HepG2 (cell line): ENCODE results near the gene RNLS. TPM values are rescaled to one million over a fixed set of nuclear protein-coding genes. Genes with fewer than 3 reads are reported as not detected.

Experiments used
- ATAC-seq: fragments of 200-7000 bp; cut with Tn5 transposase; 3 replicates; pipeline ENCODE4 v1.9.1; 2020; ENCODE audit warnings: mild to moderate bottlenecking, moderate library complexity
- BruUV-seq: library from RNA; stranded (reverse); fragments of 400-500 nt; replicated peaks from 2 replicates; lab custom pipeline; 2021; lab: Mats Ljungman, UMichigan
- CTCF ChIA-PET: fragments of 300-600 bp; formaldehyde crosslinking; extraction: SDS; loops from one replicate; lab custom pipeline; 2021; ENCODE audit warnings: low total read pairs, inconsistent platforms, low intra/inter-chr PET ratio; lab: Yijun Ruan, JAX
- POLR2A ChIA-PET: fragments of 350-600 bp; sonication (Branson Sonifier 250); formaldehyde crosslinking; loops from one replicate; lab custom pipeline; 2020; ENCODE audit warnings: antibody characterized with exemption, inconsistent platforms; lab: Yijun Ruan, JAX
- DNase-seq: peaks from one replicate; pipeline ENCODE4 v3.0.0-alpha.2; 2015; ENCODE audit warnings: low spot score
- FAIRE-seq: peaks from 3 replicates; lab custom pipeline; 2011; peaks lifted over from hg19 to GRCh38; lab: Jason Lieb, UNC
- H2AFZ ChIP-seq: one replicate; pipeline ENCODE4 v1.6.1; 2011; ENCODE audit warnings: low read length, inconsistent platforms
- H3K27ac ChIP-seq: fragments of 300-600 bp; 3 replicates; pipeline ENCODE4 v1.8.0; 2011; ENCODE audit warnings: mixed run types, mild to moderate bottlenecking, mixed read lengths, low read length, inconsistent platforms; ENCODE audit not compliant: insufficient read depth; ENCODE audit errors: extremely low read length
- H3K27me3 ChIP-seq, 2 experiments: fragments of 200-600 bp in 1 of 2; 2 replicates in 1 of 2; 3 replicates in 1 of 2; pipeline versions ENCODE4 v1.6.0 to v1.8.0; 2011; ENCODE audit warnings: low read length in 2 of 2, mild to moderate bottlenecking in 2 of 2, moderate library complexity in 2 of 2, inconsistent platforms in 1 of 2; ENCODE audit not compliant: insufficient read depth in 2 of 2, control insufficient read depth in 1 of 2
- H3K36me3 ChIP-seq, 2 experiments: fragments of 200-600 bp in 1 of 2; replicated peaks in 1 of 2; 2 replicates in 1 of 2; 3 replicates in 1 of 2; pipeline versions ENCODE4 v1.5.1 to v1.8.0; 2011; ENCODE audit warnings: low read length in 2 of 2, inconsistent platforms in 1 of 2; ENCODE audit not compliant: insufficient read depth in 2 of 2, control insufficient read depth in 1 of 2
- H3K4me1 ChIP-seq: 2 replicates; pipeline ENCODE4 v1.5.1; 2012; ENCODE audit warnings: low read length, inconsistent platforms; ENCODE audit not compliant: insufficient read depth
- H3K4me2 ChIP-seq: 2 replicates; pipeline ENCODE4 v1.6.0; 2011; ENCODE audit warnings: low read depth, low read length, inconsistent platforms
- H3K4me3 ChIP-seq, 3 experiments: fragments of 200-600 bp in 1 of 3; sonication (generic), shearing (Covaris generic) in 1 of 3; replicated peaks in 1 of 3; 2 replicates each; pipeline ENCODE4 v1.5.1; 2011 to 2016; ENCODE audit warnings: low read length in 3 of 3, inconsistent platforms in 2 of 3, low read depth in 2 of 3, mild to moderate bottlenecking in 2 of 3, control low read depth in 1 of 3, mixed read lengths in 1 of 3; ENCODE audit not compliant: insufficient read depth in 1 of 3
- H3K79me2 ChIP-seq: one replicate; pipeline ENCODE4 v1.6.1; 2011; ENCODE audit warnings: low read length, inconsistent platforms; ENCODE audit not compliant: insufficient read depth
- H3K9ac ChIP-seq: 2 replicates; pipeline ENCODE4 v1.6.0; 2011; ENCODE audit warnings: mild to moderate bottlenecking, low read depth, low read length, inconsistent platforms; ENCODE audit not compliant: insufficient read depth
- H3K9me3 ChIP-seq: 2 replicates; pipeline ENCODE4 v1.5.1; 2012; ENCODE audit warnings: mild to moderate bottlenecking, low read length
- H4K20me1 ChIP-seq: 2 replicates; pipeline ENCODE4 v1.6.0; 2011; ENCODE audit warnings: inconsistent platforms, mild to moderate bottlenecking, low read length, moderate library complexity; ENCODE audit not compliant: insufficient read depth
- ESRRA ChIP-seq: sonication (generic); formaldehyde crosslinking; IDR thresholded peaks from 2 replicates; pipeline ENCODE4 v1.5.1; 2020; ENCODE audit warnings: mild to moderate bottlenecking, low read depth, missing genetic modification reagents
- HNRNPK ChIP-seq: fragments of 200-400 bp; formaldehyde crosslinking; IDR thresholded peaks from 2 replicates; pipeline ENCODE4 v1.6.1; 2018; ENCODE audit warnings: low read length, low read depth, moderate library complexity, mild to moderate bottlenecking; ENCODE audit not compliant: poor library complexity, severe bottlenecking
- HOXA7 ChIP-seq: sonication (generic); formaldehyde crosslinking; IDR thresholded peaks from 2 replicates; pipeline ENCODE4 v1.8.1; 2022; ENCODE audit warnings: mild to moderate bottlenecking, missing genetic modification reagents, moderate library complexity
- PAF1 ChIP-seq: IDR thresholded peaks from 2 replicates; pipeline ENCODE4 v1.6.1; 2016; ENCODE audit warnings: missing genetic modification reagents, missing compliant biosample characterization
- REPIN1 ChIP-seq: sonication (generic); formaldehyde crosslinking; IDR thresholded peaks from 2 replicates; pipeline ENCODE4 v1.8.0; 2022; ENCODE audit warnings: missing genetic modification reagents, low read depth, mild to moderate bottlenecking, borderline replicate concordance
- RXRA ChIP-seq: sonication (generic); formaldehyde crosslinking; IDR thresholded peaks from 2 replicates; pipeline ENCODE4 v1.5.1; 2020; ENCODE audit warnings: missing genetic modification reagents
- XBP1 ChIP-seq: sonication (generic); formaldehyde crosslinking; IDR thresholded peaks from 2 replicates; pipeline ENCODE4 v1.5.0; 2020; ENCODE audit warnings: missing genetic modification reagents
- ZNF431 ChIP-seq: sonication (generic); formaldehyde crosslinking; IDR thresholded peaks from 2 replicates; pipeline ENCODE4 v1.9.0; 2022; ENCODE audit warnings: missing genetic modification reagents, low read depth, mild to moderate bottlenecking, borderline replicate concordance
- ZNF780A ChIP-seq: sonication (generic); formaldehyde crosslinking; IDR thresholded peaks from 2 replicates; pipeline ENCODE4 v1.8.0; 2022; ENCODE audit warnings: mild to moderate bottlenecking, missing genetic modification reagents, moderate library complexity
- WGBS: methylation state at CpG from one replicate; pipeline ENCODE4 v1.1.6; 2017; ENCODE audit warnings: low lambda C conversion rate; 5-methylcytosine and 5-hydroxymethylcytosine counted together
- in situ Hi-C: cut with HindIII; loops from 2 replicates; pipeline ENCODE4 v1.10.0; 2017; ENCODE audit warnings: low pct_unique_long_range_greater_than_20kb; ENCODE audit not compliant: extremely low pct_ligation_motif_present
- intact Hi-C: fragments of 100-400 bp; cut with micrococcal nuclease; formaldehyde crosslinking; loops from one replicate; pipeline ENCODE4 v1.10.0; 2022; ENCODE audit not compliant: unreplicated experiment
- polyA plus RNA-seq, 8 experiments: library from polyadenylated mRNA; depleted of rRNA in 3 of 8; stranded (reverse) in 7 of 8; unstranded in 1 of 8; fragments of >200 nt; fragmentation: Illumina TruSeq in 4 of 8; extraction: Trizol in 4 of 8; gene quantifications; 2 replicates each; pipeline versions ENCODE4 v1.2.1 to v1.2.3, GENCODE V29; 2011 to 2016; ENCODE audit warnings: low read depth in 4 of 8, missing spikeins in 1 of 8, mixed read lengths in 1 of 8; ENCODE audit not compliant: insufficient read depth in 1 of 8
- total RNA-seq, 5 experiments: library from RNA; depleted of rRNA; stranded (reverse); fragments of >200 nt; fragmentation: Illumina TruSeq; extraction: Trizol; gene quantifications; 2 replicates each; pipeline ENCODE4 v1.2.3, GENCODE V29; 2016; ENCODE audit warnings: low read depth in 1 of 5
- TF ChIP-seq, protein P1 (sequence below): sonication (generic); formaldehyde crosslinking; IDR thresholded peaks from 2 replicates; pipeline ENCODE4 v1.4.0; 2020; ENCODE audit warnings: mild to moderate bottlenecking, missing genetic modification reagents
- TF ChIP-seq, protein P2 (sequence below): sonication (generic); formaldehyde crosslinking; IDR thresholded peaks from 2 replicates; pipeline ENCODE4 v1.5.0; 2020; ENCODE audit warnings: missing genetic modification reagents
- TF ChIP-seq, protein P3 (sequence below): fragments of 450-650 bp; IDR thresholded peaks from 2 replicates; pipeline ENCODE4 v1.6.1; 2017
- TF ChIP-seq, protein P4 (sequence below): sonication (generic); formaldehyde crosslinking; IDR thresholded peaks from 2 replicates; pipeline ENCODE4 v1.4.0; 2020; ENCODE audit warnings: missing genetic modification reagents

RNLS gene
- total and polyA plus RNA-seq, 2 of the 13 experiments (the other 11 are each of a cell fraction or from before 2014, with no cell fraction given) = not detected

DNA sequence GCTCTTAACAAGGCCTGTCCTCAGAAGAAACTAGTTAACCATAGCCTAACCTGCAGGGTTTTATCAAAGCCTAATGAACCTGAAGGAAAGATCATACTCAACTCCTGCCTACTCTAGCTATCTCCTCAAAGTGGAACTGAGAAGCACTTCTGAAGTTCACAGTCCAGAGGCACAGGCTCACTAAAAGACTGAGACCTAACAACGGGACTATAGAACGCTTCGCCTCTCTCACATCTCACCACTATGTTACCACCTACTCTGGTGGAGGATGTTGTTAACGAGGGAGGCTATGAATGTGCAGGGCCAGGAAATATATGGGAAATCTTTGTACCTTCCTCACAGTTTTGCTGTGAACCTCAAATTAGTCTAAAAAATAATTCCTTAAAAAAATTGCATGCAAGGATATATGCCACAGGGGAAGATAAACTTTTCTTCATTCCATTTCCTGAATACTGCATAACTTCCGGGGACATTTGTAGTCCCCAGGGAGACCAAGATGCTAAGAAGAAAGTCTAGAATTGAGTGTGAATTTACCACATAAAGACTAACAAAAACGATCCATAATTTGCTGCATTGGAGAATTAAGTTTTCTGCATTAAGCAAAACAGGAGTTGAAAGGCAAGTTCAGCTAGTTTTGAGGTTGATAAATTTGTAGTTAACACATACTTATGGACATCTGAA is 25.1 kb upstream of the RNLS start:
- no TSS peak for BruUV-seq
- intact Hi-C loops = no loop called here
- Histone ChIP-seq H3K9ac (no peak overlapping the region), H3K36me3 (no peaks in the 10 kb centered on the region), H3K27me3 (no peaks in the 10 kb centered on the region), H3K4me2 (no peak overlapping the region), H4K20me1 (no peaks in the 10 kb centered on the region), H3K4me1 (no peaks in the 10 kb centered on the region), H2AFZ (no peak overlapping the region), H3K9me3 (no peaks in the 10 kb centered on the region), H3K27ac (no peak overlapping the region), H3K4me3 (no peak overlapping the region), H3K79me2 (no peaks in the 10 kb centered on the region)
- ChIA-PET CTCF (no interaction called here), POLR2A (no interaction called here)
- WGBS = 0% methylated on average over 6 of the region's 6 CpGs
- in situ Hi-C loops = no loop called here
- no peak for DNase-seq
- ATAC-seq = no peak
- TF ChIP-seq ZNF431 (CRISPR knock-in tag) (no peak), ZNF780A (CRISPR knock-in tag) (no peak), PAF1 (CRISPR knock-in tag) (no peak), REPIN1 (CRISPR knock-in tag) (no peak), XBP1 (CRISPR knock-in tag) (no peak), ESRRA (CRISPR knock-in tag) (no peak), RXRA (CRISPR knock-in tag) (no peak), HNRNPK (no peak), HOXA7 (CRISPR knock-in tag) (no peak)
- TF ChIP-seq, protein P1, sequence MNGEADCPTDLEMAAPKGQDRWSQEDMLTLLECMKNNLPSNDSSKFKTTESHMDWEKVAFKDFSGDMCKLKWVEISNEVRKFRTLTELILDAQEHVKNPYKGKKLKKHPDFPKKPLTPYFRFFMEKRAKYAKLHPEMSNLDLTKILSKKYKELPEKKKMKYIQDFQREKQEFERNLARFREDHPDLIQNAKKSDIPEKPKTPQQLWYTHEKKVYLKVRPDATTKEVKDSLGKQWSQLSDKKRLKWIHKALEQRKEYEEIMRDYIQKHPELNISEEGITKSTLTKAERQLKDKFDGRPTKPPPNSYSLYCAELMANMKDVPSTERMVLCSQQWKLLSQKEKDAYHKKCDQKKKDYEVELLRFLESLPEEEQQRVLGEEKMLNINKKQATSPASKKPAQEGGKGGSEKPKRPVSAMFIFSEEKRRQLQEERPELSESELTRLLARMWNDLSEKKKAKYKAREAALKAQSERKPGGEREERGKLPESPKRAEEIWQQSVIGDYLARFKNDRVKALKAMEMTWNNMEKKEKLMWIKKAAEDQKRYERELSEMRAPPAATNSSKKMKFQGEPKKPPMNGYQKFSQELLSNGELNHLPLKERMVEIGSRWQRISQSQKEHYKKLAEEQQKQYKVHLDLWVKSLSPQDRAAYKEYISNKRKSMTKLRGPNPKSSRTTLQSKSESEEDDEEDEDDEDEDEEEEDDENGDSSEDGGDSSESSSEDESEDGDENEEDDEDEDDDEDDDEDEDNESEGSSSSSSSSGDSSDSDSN = no peak
- TF ChIP-seq, protein P2, sequence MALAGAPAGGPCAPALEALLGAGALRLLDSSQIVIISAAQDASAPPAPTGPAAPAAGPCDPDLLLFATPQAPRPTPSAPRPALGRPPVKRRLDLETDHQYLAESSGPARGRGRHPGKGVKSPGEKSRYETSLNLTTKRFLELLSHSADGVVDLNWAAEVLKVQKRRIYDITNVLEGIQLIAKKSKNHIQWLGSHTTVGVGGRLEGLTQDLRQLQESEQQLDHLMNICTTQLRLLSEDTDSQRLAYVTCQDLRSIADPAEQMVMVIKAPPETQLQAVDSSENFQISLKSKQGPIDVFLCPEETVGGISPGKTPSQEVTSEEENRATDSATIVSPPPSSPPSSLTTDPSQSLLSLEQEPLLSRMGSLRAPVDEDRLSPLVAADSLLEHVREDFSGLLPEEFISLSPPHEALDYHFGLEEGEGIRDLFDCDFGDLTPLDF (CRISPR knock-in tag) = no peak
- TF ChIP-seq, protein P3, sequence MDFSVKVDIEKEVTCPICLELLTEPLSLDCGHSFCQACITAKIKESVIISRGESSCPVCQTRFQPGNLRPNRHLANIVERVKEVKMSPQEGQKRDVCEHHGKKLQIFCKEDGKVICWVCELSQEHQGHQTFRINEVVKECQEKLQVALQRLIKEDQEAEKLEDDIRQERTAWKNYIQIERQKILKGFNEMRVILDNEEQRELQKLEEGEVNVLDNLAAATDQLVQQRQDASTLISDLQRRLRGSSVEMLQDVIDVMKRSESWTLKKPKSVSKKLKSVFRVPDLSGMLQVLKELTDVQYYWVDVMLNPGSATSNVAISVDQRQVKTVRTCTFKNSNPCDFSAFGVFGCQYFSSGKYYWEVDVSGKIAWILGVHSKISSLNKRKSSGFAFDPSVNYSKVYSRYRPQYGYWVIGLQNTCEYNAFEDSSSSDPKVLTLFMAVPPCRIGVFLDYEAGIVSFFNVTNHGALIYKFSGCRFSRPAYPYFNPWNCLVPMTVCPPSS = no peak
- TF ChIP-seq, protein P4, sequence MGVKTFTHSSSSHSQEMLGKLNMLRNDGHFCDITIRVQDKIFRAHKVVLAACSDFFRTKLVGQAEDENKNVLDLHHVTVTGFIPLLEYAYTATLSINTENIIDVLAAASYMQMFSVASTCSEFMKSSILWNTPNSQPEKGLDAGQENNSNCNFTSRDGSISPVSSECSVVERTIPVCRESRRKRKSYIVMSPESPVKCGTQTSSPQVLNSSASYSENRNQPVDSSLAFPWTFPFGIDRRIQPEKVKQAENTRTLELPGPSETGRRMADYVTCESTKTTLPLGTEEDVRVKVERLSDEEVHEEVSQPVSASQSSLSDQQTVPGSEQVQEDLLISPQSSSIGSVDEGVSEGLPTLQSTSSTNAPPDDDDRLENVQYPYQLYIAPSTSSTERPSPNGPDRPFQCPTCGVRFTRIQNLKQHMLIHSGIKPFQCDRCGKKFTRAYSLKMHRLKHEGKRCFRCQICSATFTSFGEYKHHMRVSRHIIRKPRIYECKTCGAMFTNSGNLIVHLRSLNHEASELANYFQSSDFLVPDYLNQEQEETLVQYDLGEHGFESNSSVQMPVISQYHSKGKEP = no peak
- no peak for FAIRE-seq
